Skeletal muscle tissue (tissue), 4 donors: ENCODE data around the gene THRB. TPM values are rescaled to one million over a fixed set of nuclear protein-coding genes. Genes with fewer than 3 reads are reported as not detected.

Experiments used
- H3K27ac ChIP-seq: one replicate; pipeline ENCODE4 v1.7.0; 2013; ENCODE audit warnings: mild to moderate bottlenecking, low read depth, low read length, inconsistent platforms
- H3K27me3 ChIP-seq, 3 donors: one replicate each; pipeline ENCODE4 v1.7.0; 2013; ENCODE audit warnings: low read length in 3 of 3; ENCODE audit not compliant: control insufficient read depth in 3 of 3, insufficient read depth in 3 of 3
- H3K36me3 ChIP-seq, 3 donors: one replicate each; pipeline ENCODE4 v1.7.0; 2013; ENCODE audit warnings: low read length in 3 of 3; ENCODE audit not compliant: control insufficient read depth in 3 of 3, insufficient read depth in 3 of 3
- H3K4me1 ChIP-seq, 3 donors: one replicate each; pipeline ENCODE4 v1.7.0; 2013; ENCODE audit warnings: low read length in 3 of 3, mild to moderate bottlenecking in 3 of 3; ENCODE audit not compliant: control insufficient read depth in 3 of 3, insufficient read depth in 3 of 3
- H3K4me3 ChIP-seq, 3 donors: one replicate each; pipeline ENCODE4 v1.7.0; 2013; ENCODE audit warnings: low read length in 3 of 3
- H3K9ac ChIP-seq, 3 donors: one replicate each; pipeline ENCODE4 v1.7.0; 2013; ENCODE audit warnings: low read length in 3 of 3, mild to moderate bottlenecking in 3 of 3, moderate library complexity in 2 of 3, low read depth in 1 of 3
- H3K9me3 ChIP-seq, 3 donors: one replicate each; pipeline ENCODE4 v1.7.0; 2013; ENCODE audit warnings: low read length in 3 of 3; ENCODE audit not compliant: control insufficient read depth in 3 of 3
- total RNA-seq: library from RNA; depleted of rRNA; stranded (reverse); fragments of >200 nt; gene quantifications from one replicate; pipeline ENCODE4 v1.2.3, GENCODE V29; 2014
- donor health status: Osteomylitis.

THRB gene
- total RNA-seq, 1 donor from 2014 or later, result 3.1 TPM

- Histone ChIP-seq H3K4me3 (no peak overlapping the region), H3K9me3 (no peaks in the 10 kb centered on the region), H3K36me3 (no peaks in the 10 kb centered on the region), H3K9ac (no peak overlapping the region), H3K27me3 (no peaks in the 10 kb centered on the region), H3K27ac (no peak overlapping the region), H3K4me1 (peaks cover 0 to 4% (median 0%) of the 10 kb centered on the region in 3 donors)
Observed at GRCh38 chr3:24503616-24504113, 9.0 kb upstream of the THRB start.

GRCh38 chr3:24502690-24503089 lies 8.0 kb upstream of the THRB start:
- no peaks in the 10 kb centered on the region for H3K27me3 ChIP-seq
- no peak overlapping the region for H3K4me3 ChIP-seq
- H3K27ac ChIP-seq, result no peak overlapping the region
- no peaks in the 10 kb centered on the region for H3K9me3 ChIP-seq
- H3K36me3 ChIP-seq, result no peaks in the 10 kb centered on the region
- peaks cover 0 to 5% (median 0%) of the 10 kb centered on the region in 3 donors for H3K4me1 ChIP-seq
- H3K9ac ChIP-seq, result no peak overlapping the region

GRCh38 chr3:24500806-24501205 lies 6.2 kb upstream of the THRB start:
- Histone ChIP-seq H3K27ac (no peak overlapping the region), H3K27me3 (no peaks in the 10 kb centered on the region), H3K4me1 (peaks cover 3 to 8% (median 8%) of the 10 kb centered on the region in 3 donors), H3K4me3 (no peak overlapping the region), H3K9me3 (no peaks in the 10 kb centered on the region), H3K9ac (no peak overlapping the region), H3K36me3 (no peaks in the 10 kb centered on the region)

GRCh38 chr3:24499991-24500390 lies 5.3 kb upstream of the THRB start:
- no peak overlapping the region for H3K4me3 ChIP-seq
- no peaks in the 10 kb centered on the region for H3K9me3 ChIP-seq
- H3K4me1 ChIP-seq, result peaks cover 3 to 13% (median 11%) of the 10 kb centered on the region in 3 donors
- no peak overlapping the region for H3K27ac ChIP-seq
- no peak overlapping the region for H3K9ac ChIP-seq
- no peaks in the 10 kb centered on the region for H3K27me3 ChIP-seq
- no peaks in the 10 kb centered on the region for H3K36me3 ChIP-seq

GRCh38 chr3:24498796-24499195 lies 4.1 kb upstream of the THRB start:
- Histone ChIP-seq H3K36me3 (no peaks in the 10 kb centered on the region), H3K27me3 (no peaks in the 10 kb centered on the region), H3K9me3 (no peaks in the 10 kb centered on the region), H3K4me3 (no peak overlapping the region), H3K27ac (no peak overlapping the region), H3K9ac (no peak overlapping the region), H3K4me1 (peaks cover 5 to 16% (median 11%) of the 10 kb centered on the region in 3 donors)

- H3K4me1 ChIP-seq, result peaks cover 8 to 16% (median 11%) of the 10 kb centered on the region in 3 donors
- H3K36me3 ChIP-seq, result no peaks in the 10 kb centered on the region
- no peak overlapping the region for H3K4me3 ChIP-seq
- no peaks in the 10 kb centered on the region for H3K27me3 ChIP-seq
- no peak overlapping the region for H3K27ac ChIP-seq
- H3K9me3 ChIP-seq, result no peaks in the 10 kb centered on the region
- H3K9ac ChIP-seq, result no peak overlapping the region
Observed at GRCh38 chr3:24498391-24498790, 3.7 kb upstream of the THRB start.

GRCh38 chr3:24497942-24498341 lies 3.3 kb upstream of the THRB start:
- Histone ChIP-seq H3K27me3 (no peaks in the 10 kb centered on the region), H3K4me3 (no peak overlapping the region), H3K9ac (no peak overlapping the region), H3K27ac (no peak overlapping the region), H3K36me3 (no peaks in the 10 kb centered on the region), H3K4me1 (peaks cover 10 to 16% (median 13%) of the 10 kb centered on the region in 3 donors), H3K9me3 (no peaks in the 10 kb centered on the region)

GRCh38 chr3:24496529-24497482 lies 2.2 kb upstream of the THRB start:
- Histone ChIP-seq H3K4me1 (peaks cover 10 to 20% (median 13%) of the 10 kb centered on the region in 3 donors), H3K36me3 (no peaks in the 10 kb centered on the region), H3K27ac (no peak overlapping the region), H3K9ac (no peak overlapping the region), H3K9me3 (no peaks in the 10 kb centered on the region), H3K4me3 (peak overlapping the region in 1 of 3 donors; percentile 15), H3K27me3 (no peaks in the 10 kb centered on the region)

- H3K4me3 ChIP-seq, result peak overlapping the region; percentile 72 to 84 (median 79)
- H3K9me3 ChIP-seq, result no peaks in the 10 kb centered on the region
- peak overlapping the region; percentile 82 to 94 (median 93) for H3K9ac ChIP-seq
- H3K4me1 ChIP-seq, result peaks cover 16 to 30% (median 22%) of the 10 kb centered on the region in 3 donors
- no peaks in the 10 kb centered on the region for H3K27me3 ChIP-seq
- peak overlapping the region; percentile 93 for H3K27ac ChIP-seq
- H3K36me3 ChIP-seq, result no peaks in the 10 kb centered on the region
Observed at GRCh38 chr3:24495326-24495994, 810 bp upstream of the THRB start.
